NCI-H446 (cell line): ENCODE data around the gene SAMD3.
"Not testable (repeated sequence)": the region's sequence is repeated elsewhere in the genome, so short reads cannot be mapped to it uniquely, and the experiment has no call there.

ENCODE experiments used
- DNase-seq, 2 experiments: peaks; one replicate each; lab custom pipeline; 2025; lab: John Stamatoyannopoulos, UW

SAMD3 gene

GRCh38 chr6:130173377-130174004 is 49.3 kb downstream of the SAMD3 start:
- not testable (repeated sequence) for DNase-seq

- DNase-seq: not testable (repeated sequence)
Observed at GRCh38 chr6:130170160-130170559, 52.6 kb downstream of the SAMD3 start.

- no peak for DNase-seq
Observed at GRCh38 chr6:130167655-130168054, 55.1 kb downstream of the SAMD3 start.

- no peak for DNase-seq
Observed at GRCh38 chr6:130164251-130164650, 58.5 kb downstream of the SAMD3 start.

- DNase-seq: no peak
Observed at GRCh38 chr6:130163266-130163665, 59.5 kb downstream of the SAMD3 start.

- no peak for DNase-seq
Observed at GRCh38 chr6:130162421-130162820, 60.3 kb downstream of the SAMD3 start.

GRCh38 chr6:130161683-130162404 is 60.9 kb downstream of the SAMD3 start:
- no peak for DNase-seq

- DNase-seq: peak in 1 of 2 experiments; percentile 3
Observed at GRCh38 chr6:130159956-130160355, 62.8 kb downstream of the SAMD3 start.

- no peak for DNase-seq
Observed at GRCh38 chr6:130158548-130158947, 64.2 kb downstream of the SAMD3 start.

- no peak for DNase-seq
Observed at GRCh38 chr6:130158056-130158455, 64.7 kb downstream of the SAMD3 start.

- no peak for DNase-seq
Observed at GRCh38 chr6:130156908-130157307, 65.8 kb downstream of the SAMD3 start.

- no peak for DNase-seq
Observed at GRCh38 chr6:130152908-130153510, 69.7 kb downstream of the SAMD3 start.

- no peak for DNase-seq
Observed at GRCh38 chr6:130150906-130151305, 71.8 kb downstream of the SAMD3 start.

- not testable (repeated sequence) for DNase-seq
Observed at GRCh38 chr6:130149016-130149415, 73.7 kb downstream of the SAMD3 start.

- DNase-seq: no peak
Observed at GRCh38 chr6:130148181-130148580, 74.6 kb downstream of the SAMD3 start.

- no peak for DNase-seq
Observed at GRCh38 chr6:130147111-130147510, 75.6 kb downstream of the SAMD3 start.

GRCh38 chr6:130143709-130144108 is 79.0 kb downstream of the SAMD3 start:
- no peak for DNase-seq

- no peak for DNase-seq
Observed at GRCh38 chr6:130140084-130140483, 82.7 kb downstream of the SAMD3 start.

GRCh38 chr6:130138909-130139242 is 83.9 kb downstream of the SAMD3 start:
- no peak for DNase-seq

- DNase-seq: no peak
Observed at GRCh38 chr6:130138116-130138908, 84.4 kb downstream of the SAMD3 start.

- no peak for DNase-seq
Observed at GRCh38 chr6:130136798-130137197, 86.0 kb downstream of the SAMD3 start.

GRCh38 chr6:130134582-130134981 is 88.2 kb downstream of the SAMD3 start:
- no peak for DNase-seq

GRCh38 chr6:130132286-130132701 is 90.5 kb downstream of the SAMD3 start:
- no peak for DNase-seq
